GF-D8 (cell line): ENCODE results near the gene PPP1R3C.

ENCODE experiments used
- DNase-seq: peaks from one replicate; lab custom pipeline; 2025; lab: John Stamatoyannopoulos, UW

PPP1R3C gene

DNA sequence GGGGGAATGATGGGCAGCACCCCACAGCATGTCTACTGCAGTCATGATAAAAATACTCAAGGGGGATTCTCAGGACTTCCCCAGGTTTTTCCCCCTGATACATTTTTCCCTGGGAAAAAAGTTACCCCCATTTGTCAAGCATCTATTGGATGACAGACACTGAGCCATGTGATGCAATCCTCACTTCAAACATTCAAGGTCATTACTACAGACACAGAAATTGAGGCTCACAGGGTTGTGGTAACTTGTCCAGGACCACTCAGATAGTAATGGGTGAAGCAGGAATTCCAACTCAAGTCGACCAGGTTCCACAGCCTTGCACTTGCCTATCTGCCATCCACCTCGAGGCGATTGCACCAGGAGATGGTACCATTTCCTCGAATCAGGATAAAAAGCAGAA lies 31.7 kb downstream of the PPP1R3C start:
- DNase-seq = no peak

DNA sequence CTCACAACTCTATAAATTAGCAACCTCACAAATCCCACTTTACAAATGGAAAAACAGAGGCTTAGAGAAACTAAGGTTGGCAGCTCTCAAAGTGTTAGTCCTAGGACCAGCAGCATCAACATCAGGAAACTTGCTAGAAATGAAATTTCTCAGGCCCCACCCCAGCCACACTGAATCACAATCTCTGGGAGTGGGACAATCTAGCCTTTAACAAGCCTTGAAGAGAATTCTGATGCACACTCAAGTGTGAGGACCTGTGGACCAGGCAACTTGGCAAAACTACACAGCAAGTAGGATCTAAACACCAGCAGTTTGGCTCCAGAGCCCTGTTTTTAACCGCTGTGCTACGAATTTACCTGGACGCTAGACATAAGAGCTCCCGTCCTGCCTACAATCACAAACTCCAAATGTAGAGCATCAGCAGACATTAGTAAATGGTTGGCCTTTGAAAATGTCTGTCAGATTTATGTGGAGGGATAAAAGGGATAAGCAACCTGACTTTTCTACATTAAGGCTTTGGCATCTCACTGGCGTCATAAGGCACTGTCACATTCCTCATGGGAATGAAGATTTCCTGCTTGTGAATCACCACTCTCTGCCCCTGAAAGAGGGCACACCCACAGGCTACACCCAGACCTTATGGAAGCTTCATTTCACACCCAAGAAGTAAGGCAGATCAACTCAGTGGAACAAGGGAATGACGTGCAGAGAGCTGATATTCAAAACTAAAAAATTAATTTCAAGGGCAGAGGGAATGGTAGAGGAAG lies 34.5 kb downstream of the PPP1R3C start:
- no peak for DNase-seq

- no peak for DNase-seq
These were observed 35.5 kb downstream of the PPP1R3C start for GRCh38 chr10:91597197-91597881.

DNA sequence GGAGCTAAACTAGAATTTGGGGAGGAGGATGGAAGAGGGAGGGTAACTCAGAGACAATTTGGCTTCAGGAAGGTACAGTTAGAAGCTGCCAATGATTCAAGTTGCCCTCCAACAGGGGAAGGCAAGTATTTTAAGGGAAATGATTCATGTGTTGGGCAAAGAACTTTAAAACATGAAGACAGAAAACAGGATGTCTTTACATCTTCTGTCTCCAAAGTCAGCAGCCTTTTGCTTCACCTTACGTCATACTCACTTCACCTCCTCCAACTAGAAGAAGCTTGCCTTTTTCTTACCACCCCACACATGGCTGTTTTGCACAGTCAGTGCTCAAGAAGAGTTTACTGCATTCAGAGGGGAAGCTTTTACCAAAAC lies 36.1 kb downstream of the PPP1R3C start:
- DNase-seq = no peak

GRCh38 chr10:91593834-91594233 lies 39.0 kb downstream of the PPP1R3C start:
- DNase-seq = no peak

GRCh38 chr10:91593366-91593765 lies 39.5 kb downstream of the PPP1R3C start:
- DNase-seq = no peak

GRCh38 chr10:91592266-91592975 lies 40.5 kb downstream of the PPP1R3C start:
- no peak for DNase-seq

DNA sequence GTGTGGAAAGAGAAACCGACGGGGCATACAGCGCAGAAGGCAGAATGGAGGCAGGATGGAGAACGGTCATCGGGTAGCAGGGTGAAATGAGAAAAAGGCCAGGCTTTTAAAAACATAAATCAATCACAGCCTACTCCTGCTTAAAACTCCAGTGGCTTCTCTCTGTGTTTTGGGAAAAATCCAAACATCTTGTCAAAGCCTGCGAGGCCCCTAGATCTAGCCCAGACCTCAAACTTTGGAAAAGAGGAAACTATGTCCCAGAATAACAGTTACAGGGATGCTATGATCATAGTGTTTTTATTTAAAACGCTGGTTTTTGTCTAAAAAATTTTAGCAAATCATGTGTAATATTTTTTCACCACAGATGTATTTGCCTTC lies 41.1 kb downstream of the PPP1R3C start:
- DNase-seq = no peak

DNA sequence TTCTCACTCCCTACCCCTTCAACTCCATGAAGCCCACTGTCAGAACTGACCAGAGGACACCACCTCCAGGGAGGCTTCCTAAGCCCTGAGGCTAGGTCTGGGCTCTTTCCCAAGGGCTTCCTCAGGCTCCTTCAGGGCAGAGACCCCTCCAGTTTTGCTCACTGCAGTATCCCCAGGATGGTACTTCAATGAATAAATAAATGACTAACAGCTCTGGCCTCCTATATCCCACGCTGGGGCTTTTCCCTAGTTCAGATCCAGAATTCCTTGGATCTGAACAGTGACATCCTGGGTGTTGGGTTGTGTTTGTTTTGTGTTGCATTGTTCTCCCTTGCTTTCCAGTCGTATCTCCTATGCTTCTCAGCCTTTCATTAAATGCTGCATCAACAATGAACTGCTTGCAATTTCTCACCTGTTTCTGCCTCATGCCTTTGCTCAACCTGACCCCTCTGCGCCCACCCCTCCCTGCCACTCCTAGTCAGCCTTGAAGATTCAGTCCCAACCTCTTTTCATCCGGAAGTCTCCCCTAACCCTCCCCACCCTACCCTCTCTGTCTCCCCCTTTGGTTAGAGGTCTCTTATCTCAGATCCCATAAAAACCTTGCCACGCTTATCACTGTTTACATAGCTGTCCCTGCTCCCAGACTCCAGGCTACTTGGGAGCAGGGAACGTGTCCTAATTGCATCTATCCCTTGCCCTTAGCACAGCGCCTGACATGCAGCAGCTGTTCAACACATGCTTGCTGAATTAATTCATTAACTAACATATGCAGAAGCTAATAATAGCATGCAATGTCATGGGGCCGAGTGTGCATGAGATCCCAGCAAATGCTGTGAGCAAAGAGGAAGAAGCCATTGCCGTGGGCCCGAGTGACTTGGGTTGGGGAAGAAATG lies 41.7 kb downstream of the PPP1R3C start:
- DNase-seq = no peak

- no peak for DNase-seq
These were observed 42.5 kb downstream of the PPP1R3C start for GRCh38 chr10:91590142-91590903.

DNA sequence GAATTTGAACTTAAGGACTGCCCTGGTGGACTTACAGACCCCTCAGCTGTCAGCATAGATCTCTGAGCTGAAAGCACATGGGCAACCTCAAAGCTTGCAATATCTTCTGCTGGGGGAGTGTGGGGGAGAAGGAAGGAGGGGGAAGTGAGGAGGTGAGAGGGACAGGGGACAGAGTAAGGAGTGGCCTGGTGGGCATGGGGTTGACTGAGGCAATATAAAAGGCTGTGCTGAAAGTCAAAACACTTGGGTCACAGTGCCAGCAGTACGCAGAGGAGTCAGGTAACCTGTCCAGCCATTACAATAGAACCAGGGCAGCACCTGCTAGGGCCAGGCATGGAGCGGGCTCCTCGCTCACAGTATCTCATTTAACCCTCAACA lies 43.2 kb downstream of the PPP1R3C start:
- DNase-seq = no peak

GRCh38 chr10:91589015-91589657 lies 43.7 kb downstream of the PPP1R3C start:
- no peak for DNase-seq

- no peak for DNase-seq
These were observed 44.9 kb downstream of the PPP1R3C start for GRCh38 chr10:91587710-91588638.

DNA sequence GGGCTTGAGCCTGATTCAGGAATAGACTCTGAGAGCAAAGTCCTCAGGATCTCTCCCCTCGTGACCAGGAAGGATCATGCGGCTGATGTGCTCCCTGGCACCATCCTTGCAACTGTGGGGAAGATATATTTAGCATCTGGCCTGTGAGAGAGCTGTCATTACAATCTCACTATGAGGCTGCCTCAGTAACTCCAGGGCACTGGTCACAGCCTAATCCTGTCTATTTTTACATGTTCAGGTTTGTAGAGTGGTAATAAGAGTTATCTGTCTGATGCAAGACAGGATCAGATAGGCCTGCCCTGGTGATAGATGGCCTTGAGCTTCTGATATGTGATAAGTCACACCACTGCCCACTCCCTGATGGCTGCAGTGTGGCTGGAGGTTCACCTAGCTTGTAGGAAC lies 50.7 kb downstream of the PPP1R3C start:
- DNase-seq = no peak

- DNase-seq = no peak
These were observed 53.4 kb downstream of the PPP1R3C start for GRCh38 chr10:91579329-91579985.
